RWPE1 (cell line): Measurements from ENCODE around the gene NFATC1.

Source experiments
- CTCF ChIA-PET: fragments of 350-600 bp; sonication (Branson Sonifier 250); formaldehyde crosslinking; extraction: SDS; loops from one replicate; lab custom pipeline; 2021; lab: Yijun Ruan, JAX
- POLR2A ChIA-PET: fragments of 400-600 bp; formaldehyde crosslinking; extraction: SDS; loops from one replicate; lab custom pipeline; 2020; ENCODE audit warnings: antibody characterized with exemption; ENCODE audit not compliant: low non-redundant PET; lab: Yijun Ruan, JAX
- DNase-seq: peaks from one replicate; pipeline ENCODE4 v3.0.0; 2012; ENCODE audit warnings: low spot score
- H3K27ac ChIP-seq: fragments of 450-650 bp; 2 replicates; pipeline ENCODE4 v1.5.1; 2017
- TF ChIP-seq, protein P1 (sequence below): fragments of 450-650 bp; conservative IDR thresholded peaks from 2 replicates; pipeline ENCODE4 v1.5.1; 2017; ENCODE audit warnings: low read depth, mild to moderate bottlenecking

NFATC1 gene

DNA sequence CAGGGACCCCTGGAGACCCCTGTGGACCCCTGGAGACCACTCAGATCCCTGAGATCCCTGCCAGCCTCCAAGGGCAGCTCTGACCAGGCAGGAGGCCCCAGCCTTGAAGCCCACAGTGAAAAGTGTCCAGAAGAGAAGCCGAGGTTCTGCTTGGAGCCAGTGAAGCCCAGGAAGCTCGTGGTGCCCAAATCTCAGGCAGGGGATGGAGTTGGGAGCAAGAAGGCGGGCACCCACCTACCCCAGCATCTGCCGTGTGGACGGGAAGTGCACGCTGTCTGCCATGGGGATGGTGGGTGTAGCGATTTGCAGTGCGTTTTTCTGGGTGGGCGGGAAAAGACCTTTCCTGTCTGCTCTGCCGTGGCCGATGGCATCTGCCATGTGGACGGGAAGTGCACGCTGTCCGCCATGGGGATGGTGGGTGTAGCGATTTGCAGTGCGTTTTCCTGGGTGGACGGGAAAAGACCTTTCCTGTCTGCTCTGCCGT, 163.2 kb downstream of the NFATC1 start:
- CTCF ChIA-PET = no interaction called here
- H3K27ac ChIP-seq = no peak overlapping the region
- POLR2A ChIA-PET = no interaction called here
- TF ChIP-seq, protein P1, sequence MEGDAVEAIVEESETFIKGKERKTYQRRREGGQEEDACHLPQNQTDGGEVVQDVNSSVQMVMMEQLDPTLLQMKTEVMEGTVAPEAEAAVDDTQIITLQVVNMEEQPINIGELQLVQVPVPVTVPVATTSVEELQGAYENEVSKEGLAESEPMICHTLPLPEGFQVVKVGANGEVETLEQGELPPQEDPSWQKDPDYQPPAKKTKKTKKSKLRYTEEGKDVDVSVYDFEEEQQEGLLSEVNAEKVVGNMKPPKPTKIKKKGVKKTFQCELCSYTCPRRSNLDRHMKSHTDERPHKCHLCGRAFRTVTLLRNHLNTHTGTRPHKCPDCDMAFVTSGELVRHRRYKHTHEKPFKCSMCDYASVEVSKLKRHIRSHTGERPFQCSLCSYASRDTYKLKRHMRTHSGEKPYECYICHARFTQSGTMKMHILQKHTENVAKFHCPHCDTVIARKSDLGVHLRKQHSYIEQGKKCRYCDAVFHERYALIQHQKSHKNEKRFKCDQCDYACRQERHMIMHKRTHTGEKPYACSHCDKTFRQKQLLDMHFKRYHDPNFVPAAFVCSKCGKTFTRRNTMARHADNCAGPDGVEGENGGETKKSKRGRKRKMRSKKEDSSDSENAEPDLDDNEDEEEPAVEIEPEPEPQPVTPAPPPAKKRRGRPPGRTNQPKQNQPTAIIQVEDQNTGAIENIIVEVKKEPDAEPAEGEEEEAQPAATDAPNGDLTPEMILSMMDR = no peak
- no peak for DNase-seq

DNA sequence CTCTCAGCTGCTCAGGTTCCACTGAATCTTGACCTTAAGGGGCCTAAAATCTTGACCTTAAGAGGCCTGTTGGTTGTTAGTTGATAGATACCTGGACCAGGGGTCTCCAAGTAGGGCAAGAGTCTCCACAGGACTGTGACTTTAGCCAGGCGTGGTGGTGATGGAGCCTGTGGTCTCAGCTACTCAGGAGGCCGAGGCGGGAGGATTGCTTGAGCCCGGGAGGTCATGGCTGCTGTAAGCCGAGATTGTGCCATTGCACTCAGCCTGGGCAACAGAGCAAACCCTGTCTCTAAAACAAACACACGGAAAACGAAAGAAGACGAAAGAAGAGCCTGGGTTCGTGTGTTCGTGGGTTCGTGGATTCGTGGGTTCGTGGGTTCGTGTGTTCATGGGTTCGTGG, 163.7 kb downstream of the NFATC1 start:
- CTCF ChIA-PET = no interaction called here
- no peak for DNase-seq
- POLR2A ChIA-PET = no interaction called here
- H3K27ac ChIP-seq = no peak overlapping the region
- TF ChIP-seq, protein P1 = no peak

DNA sequence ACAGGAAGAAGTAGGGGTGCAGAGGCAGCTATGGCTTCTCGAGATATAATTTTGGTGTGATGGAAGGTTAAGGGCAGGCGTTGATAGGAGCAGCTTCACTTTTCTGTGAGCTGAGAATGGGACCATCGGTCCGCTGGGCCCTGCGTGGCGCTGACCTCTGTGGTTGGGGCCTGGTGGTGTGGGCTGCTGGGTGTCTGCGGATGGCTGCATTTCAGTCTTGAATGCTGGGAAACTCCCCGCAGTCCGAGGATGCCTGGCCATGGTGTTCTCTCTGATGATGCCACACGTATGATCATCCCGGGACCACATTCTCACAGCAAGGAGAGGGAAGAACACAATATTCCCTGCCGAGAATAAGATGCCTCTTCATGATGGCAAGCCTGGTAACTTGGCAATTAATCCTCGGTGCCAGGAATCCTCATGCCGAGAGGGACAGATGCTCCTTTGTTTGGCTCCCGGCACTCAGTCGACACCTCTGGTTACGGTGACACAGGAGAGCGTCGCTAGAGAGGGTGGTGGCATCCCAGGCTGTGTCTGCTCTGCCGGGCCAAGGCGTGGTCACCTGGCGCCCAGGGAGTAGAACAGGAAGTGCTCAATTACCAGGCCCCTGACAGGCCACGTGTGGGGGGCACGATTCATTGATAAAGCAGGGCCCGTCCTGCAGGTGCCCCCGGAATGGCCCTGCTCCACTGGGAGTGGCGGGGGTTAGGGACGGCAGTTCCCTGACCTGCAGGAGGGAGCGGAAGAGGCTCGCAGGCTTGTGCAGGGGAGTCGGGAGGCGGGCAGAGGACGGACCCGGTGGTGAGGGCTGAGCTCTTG, 164.5 kb downstream of the NFATC1 start:
- DNase-seq = no peak
- POLR2A ChIA-PET = no interaction called here
- CTCF ChIA-PET = no interaction called here
- TF ChIP-seq, protein P1 = no peak
- no peak overlapping the region for H3K27ac ChIP-seq

DNA sequence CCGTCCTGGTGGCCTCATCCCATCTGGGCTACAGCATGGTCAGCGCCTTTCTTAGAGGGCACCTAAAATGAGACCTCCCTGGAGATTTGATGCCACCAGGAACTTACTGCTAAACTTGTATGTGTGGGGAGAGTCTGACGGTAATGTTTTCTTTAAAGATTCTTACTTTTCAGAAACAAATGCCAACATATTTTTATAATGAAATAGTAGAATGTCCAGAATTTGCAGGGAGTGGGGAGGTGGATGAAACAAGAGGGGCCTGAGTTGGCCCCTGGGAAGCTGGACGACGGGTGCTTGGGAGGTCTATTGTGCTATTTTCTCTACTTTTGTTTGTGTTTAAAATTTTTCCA, 165.1 kb downstream of the NFATC1 start:
- CTCF ChIA-PET = no interaction called here
- POLR2A ChIA-PET = no interaction called here
- no peak overlapping the region for H3K27ac ChIP-seq
- TF ChIP-seq, protein P1 = no peak
- DNase-seq = no peak

DNA sequence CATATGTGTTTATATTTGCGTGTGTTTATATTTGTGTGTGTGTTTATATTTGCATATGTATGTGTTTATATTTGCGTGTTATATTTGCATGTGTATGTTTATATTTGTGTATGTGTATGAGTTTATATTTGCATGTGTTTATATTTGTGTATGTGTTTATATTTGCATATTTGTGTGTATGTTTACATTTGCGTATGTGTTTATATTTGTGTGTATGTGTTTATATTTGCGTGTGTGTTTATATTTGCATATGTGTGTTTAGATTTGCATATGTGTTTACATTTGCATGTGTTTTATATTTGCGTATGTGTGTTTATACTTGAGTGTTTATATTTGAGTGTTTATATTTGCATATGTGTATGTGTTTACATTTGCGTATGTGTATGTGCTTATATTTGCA, 168.2 kb downstream of the NFATC1 start:
- CTCF ChIA-PET = no interaction called here
- POLR2A ChIA-PET = no interaction called here
- TF ChIP-seq, protein P1 = no peak
- H3K27ac ChIP-seq = no peak overlapping the region
- DNase-seq = no peak

DNA sequence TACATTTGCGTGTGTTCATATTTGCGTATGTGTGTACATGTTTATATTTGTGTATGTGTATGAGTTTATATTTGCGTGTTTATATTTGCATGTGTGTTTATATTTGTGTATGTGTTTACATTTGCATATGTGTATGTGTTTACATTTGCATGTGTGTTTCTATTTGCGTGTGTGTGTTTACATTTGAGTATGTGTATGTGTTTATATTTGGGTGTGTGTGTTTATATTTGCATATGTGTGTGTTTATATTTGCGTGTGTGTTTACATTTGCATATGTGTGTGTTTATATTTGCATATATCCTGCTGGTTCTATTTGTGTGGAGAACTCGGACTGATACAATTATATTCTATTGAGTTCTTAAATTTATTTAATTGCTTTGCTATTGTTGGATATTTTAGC, 168.7 kb downstream of the NFATC1 start:
- CTCF ChIA-PET = no interaction called here
- H3K27ac ChIP-seq = no peak overlapping the region
- POLR2A ChIA-PET = no interaction called here
- TF ChIP-seq, protein P1 = no peak
- no peak for DNase-seq
